ENCODE data around the gene UNKL. TPM values are rescaled to one million over a fixed set of nuclear protein-coding genes. Genes with fewer than 3 reads are reported as not detected.

UNKL gene
- total RNA-seq, 2 donors from 2014 or later: 46.4 to 48.3 TPM

DNA sequence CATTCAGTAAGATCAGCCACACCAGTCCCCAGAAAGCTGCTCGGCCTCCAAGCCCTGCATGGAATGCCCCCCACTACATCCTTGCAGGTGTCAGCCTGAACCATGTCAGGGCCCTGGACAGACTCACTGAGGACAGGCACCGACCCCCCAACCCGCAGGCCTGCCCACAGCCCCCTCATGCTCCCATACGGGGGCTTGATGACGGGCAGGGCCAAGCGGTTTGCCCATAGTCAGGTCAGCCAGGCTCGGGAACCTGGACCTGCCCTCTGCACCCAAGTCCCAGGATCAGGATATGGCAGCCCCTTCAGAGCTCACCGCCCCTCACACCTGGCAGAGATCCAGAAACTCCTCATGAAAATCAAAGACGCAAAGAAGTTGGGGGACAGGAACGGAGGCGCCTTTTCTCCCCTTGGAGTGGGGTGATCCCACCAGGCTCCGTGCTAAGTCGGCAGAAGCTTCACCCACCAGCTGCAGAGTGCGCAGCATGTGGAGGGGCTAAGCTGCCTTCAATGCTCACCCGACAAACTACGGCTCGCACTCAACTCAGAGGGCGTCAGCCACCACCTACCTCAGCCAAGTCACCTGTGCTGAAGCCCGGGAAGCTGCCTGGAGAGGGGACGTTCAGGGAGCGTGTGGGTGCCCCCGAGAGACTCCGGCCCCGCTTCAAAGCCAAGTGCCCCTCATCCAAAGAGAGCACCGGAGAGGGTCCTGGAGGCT, 36.3 kb downstream of the UNKL start:
- Histone ChIP-seq H3K4me1 (ENCODE audit: control insufficient read depth, insufficient read depth, low read length) (peaks cover 12% of the 10 kb centered on the region), H3K9ac (ENCODE audit: extremely low read depth, low read length, poor library complexity, severe bottlenecking) (peak overlapping the region; percentile 77), H3K36me3 (ENCODE audit: control insufficient read depth, insufficient read depth, low read length) (no peaks in the 10 kb centered on the region), H3K27ac (ENCODE audit: low read depth, low read length) (no peak overlapping the region), H3K27me3 (ENCODE audit: control insufficient read depth, insufficient read depth, low read length, poor library complexity, severe bottlenecking) (no peaks in the 10 kb centered on the region), H3K9me3 (ENCODE audit: control insufficient read depth, low read length) (no peaks in the 10 kb centered on the region), H3K4me3 (ENCODE audit: low read length) (peak overlapping the region; percentile 84)
- Mint-ChIP-seq H3K9me3 (no peaks in the 10 kb centered on the region), H3K27ac (peak overlapping the region; percentile 92), H3K4me3 (peak overlapping the region; percentile 77), H3K27me3 (ENCODE audit: insufficient read depth) (no peaks in the 10 kb centered on the region), H3K4me1 (peaks cover 16% of the 10 kb centered on the region), H3K36me3 (ENCODE audit: low read depth) (peaks cover 31% of the 10 kb centered on the region)
- WGBS, 2 experiments (ENCODE audit: insufficient coverage in 1 of 2, insufficient read length in 1 of 2): 65 to 87% methylated on average over 8 to 25 of the region's 25 CpGs
- peak; percentile 62 for DNase-seq
- no peak for TF ChIP-seq CTCF (conservative IDR thresholded peaks at IDR 0.05)

DNA sequence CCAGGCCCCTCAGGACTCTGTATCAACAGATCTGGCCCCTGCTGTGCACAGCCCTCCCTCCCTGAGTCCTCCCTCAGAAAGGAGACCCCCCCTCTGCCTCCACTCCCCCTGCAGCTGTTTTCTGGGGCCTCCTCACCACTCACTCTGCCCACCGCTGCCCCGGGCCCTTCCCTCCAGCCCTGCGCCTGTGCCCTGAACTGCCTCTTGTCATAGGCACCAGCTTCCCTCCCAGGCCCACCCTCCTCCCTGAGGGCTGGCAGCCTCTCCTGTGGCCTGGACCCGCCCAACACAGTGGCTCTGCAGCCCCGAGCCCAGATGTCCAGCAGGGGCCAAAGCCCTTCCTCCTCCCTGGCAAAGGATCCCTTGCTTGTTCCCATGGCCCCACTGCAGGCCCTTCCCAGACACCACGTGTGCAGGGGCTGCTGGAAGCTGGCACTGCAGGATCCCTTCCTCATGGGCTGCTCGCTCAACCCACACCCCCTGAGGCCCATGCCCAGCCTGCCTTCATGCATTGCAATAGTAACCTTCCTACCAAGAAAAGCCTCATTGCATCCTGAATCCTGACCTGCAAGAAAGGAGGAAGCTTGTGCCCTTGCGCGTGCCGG, 37.0 kb downstream of the UNKL start:
- no peak for TF ChIP-seq CTCF (conservative IDR thresholded peaks at IDR 0.05)
- peak overlapping the region; percentile 84 for H3K4me3 ChIP-seq (ENCODE audit: low read length)
- peak overlapping the region; percentile 77 for H3K4me3 Mint-ChIP-seq

DNA sequence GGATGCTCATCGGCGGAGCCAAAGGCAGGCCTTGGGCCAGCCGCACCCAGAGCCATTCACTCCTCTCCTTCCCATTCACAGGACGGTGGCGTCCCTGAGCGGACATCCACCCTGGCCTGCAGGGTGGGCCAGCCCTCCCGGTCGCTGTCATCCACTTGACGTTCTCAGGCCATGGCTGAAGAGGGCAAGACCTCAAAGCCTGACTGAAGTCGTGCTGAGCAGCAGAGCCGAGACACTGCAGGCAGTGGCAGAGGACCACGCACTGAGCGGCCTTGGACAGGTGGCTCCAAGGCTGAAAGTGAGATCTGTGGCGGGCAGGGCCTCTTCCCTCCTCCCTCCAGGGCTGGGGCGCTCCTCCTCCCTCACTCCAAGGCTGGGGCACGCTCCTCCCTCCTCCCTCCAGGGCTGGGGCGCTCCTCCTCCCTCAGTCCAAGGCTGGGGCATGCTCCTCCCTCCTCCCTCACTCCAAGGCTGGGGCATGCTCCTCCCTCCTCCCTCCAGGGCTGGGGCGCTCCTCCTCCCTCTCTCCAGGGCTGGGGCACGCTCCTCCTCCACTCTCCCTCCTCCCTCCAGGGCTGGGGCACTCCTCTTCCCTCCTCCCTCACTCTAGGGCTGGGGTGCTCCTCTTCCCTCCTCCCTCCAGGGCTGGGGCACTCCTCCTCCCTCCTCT, 38.6 kb downstream of the UNKL start:
- WGBS, 2 experiments (ENCODE audit: insufficient coverage in 1 of 2, insufficient read length in 1 of 2): 91 to 93% methylated on average over 14 to 19 of the region's 19 CpGs
- peaks cover 24% of the 10 kb centered on the region for H3K36me3 Mint-ChIP-seq (ENCODE audit: low read depth)
- H3K9me3 Mint-ChIP-seq: no peaks in the 10 kb centered on the region
- H3K27me3 Mint-ChIP-seq (ENCODE audit: insufficient read depth): no peaks in the 10 kb centered on the region
- no peak overlapping the region for H3K4me3 Mint-ChIP-seq
- no peak overlapping the region for H3K27ac Mint-ChIP-seq
- TF ChIP-seq CTCF (conservative IDR thresholded peaks at IDR 0.05): no peak
- Histone ChIP-seq H3K27me3 (ENCODE audit: control insufficient read depth, insufficient read depth, low read length, poor library complexity, severe bottlenecking) (no peaks in the 10 kb centered on the region), H3K27ac (ENCODE audit: low read depth, low read length) (no peak overlapping the region), H3K9ac (ENCODE audit: extremely low read depth, low read length, poor library complexity, severe bottlenecking) (no peak overlapping the region), H3K36me3 (ENCODE audit: control insufficient read depth, insufficient read depth, low read length) (no peaks in the 10 kb centered on the region), H3K4me3 (ENCODE audit: low read length) (no peak overlapping the region), H3K4me1 (ENCODE audit: control insufficient read depth, insufficient read depth, low read length) (peaks cover 12% of the 10 kb centered on the region), H3K9me3 (ENCODE audit: control insufficient read depth, low read length) (no peaks in the 10 kb centered on the region)
- no peak for DNase-seq
- peaks cover 16% of the 10 kb centered on the region for H3K4me1 Mint-ChIP-seq

More for the DNA sequence above, 37.0 kb downstream of the UNKL start:
- Histone ChIP-seq H3K36me3 (ENCODE audit: control insufficient read depth, insufficient read depth, low read length) (no peaks in the 10 kb centered on the region), H3K27ac (ENCODE audit: low read depth, low read length) (no peak overlapping the region), H3K4me1 (ENCODE audit: control insufficient read depth, insufficient read depth, low read length) (peaks cover 12% of the 10 kb centered on the region), H3K9ac (ENCODE audit: extremely low read depth, low read length, poor library complexity, severe bottlenecking) (no peak overlapping the region), H3K27me3 (ENCODE audit: control insufficient read depth, insufficient read depth, low read length, poor library complexity, severe bottlenecking) (no peaks in the 10 kb centered on the region), H3K9me3 (ENCODE audit: control insufficient read depth, low read length) (no peaks in the 10 kb centered on the region)
- H3K4me1 Mint-ChIP-seq: peaks cover 16% of the 10 kb centered on the region
- DNase-seq: no peak
- 87 to 92% methylated on average over 5 to 10 of the region's 10 CpGs for WGBS, 2 experiments (ENCODE audit: insufficient coverage in 1 of 2, insufficient read length in 1 of 2)
- H3K27ac Mint-ChIP-seq: no peak overlapping the region
- H3K27me3 Mint-ChIP-seq (ENCODE audit: insufficient read depth): no peaks in the 10 kb centered on the region
- no peaks in the 10 kb centered on the region for H3K9me3 Mint-ChIP-seq
- H3K36me3 Mint-ChIP-seq (ENCODE audit: low read depth): peaks cover 31% of the 10 kb centered on the region

All from endodermal cell (in vitro differentiated cells).